Cardiac muscle cell (in vitro differentiated cells and primary cell): ENCODE data around the gene IBA57. TPM values are rescaled to one million over a fixed set of nuclear protein-coding genes. Genes with fewer than 3 reads are reported as not detected.

Experiments used
- DNase-seq, 2 donors: peaks; one replicate each; pipeline versions ENCODE4 v3.0.0 to v3.0.0-alpha.2; 2010 to 2017; ENCODE audit warnings: low read depth in 1 of 2, low spot score in 1 of 2
- H3K27ac ChIP-seq: fragments of 200-600 bp; sonication (generic); 2 replicates; pipeline ENCODE4 v1.5.1; 2016
- H3K27me3 ChIP-seq: fragments of 200-600 bp; sonication (generic); 2 replicates; pipeline ENCODE4 v1.6.0; 2016; ENCODE audit warnings: control low read depth
- H3K36me3 ChIP-seq: fragments of 200-600 bp; sonication (generic); 2 replicates; pipeline ENCODE4 v1.5.1; 2016; ENCODE audit warnings: control low read depth
- H3K4me1 ChIP-seq: fragments of 200-600 bp; sonication (generic); 2 replicates; pipeline ENCODE4 v1.8.1; 2017; ENCODE audit warnings: low read depth, mild to moderate bottlenecking, mixed run types
- H3K4me3 ChIP-seq: fragments of 200-600 bp; sonication (generic); 2 replicates; pipeline ENCODE4 v1.5.1; 2016; ENCODE audit warnings: mild to moderate bottlenecking
- H3K9me3 ChIP-seq: fragments of 200-600 bp; sonication (generic); 2 replicates; pipeline ENCODE4 v1.5.1; 2017; ENCODE audit warnings: low read depth, mild to moderate bottlenecking, control low read depth
- polyA plus RNA-seq: library from polyadenylated mRNA; unstranded; fragments of >200 nt; fragmentation: Nextera tagmentation; extraction: Ambion mirVana; gene quantifications from 2 replicates; pipeline ENCODE4 v1.2.1, GENCODE V29; 2016
- total RNA-seq: library from RNA; depleted of rRNA; stranded (reverse); fragments of >200 nt; gene quantifications from 2 replicates; pipeline ENCODE4 v1.2.3, GENCODE V29; 2016
- TF ChIP-seq, protein P1 (sequence below): IDR thresholded peaks from 2 replicates; pipeline ENCODE4 v1.5.1; 2012; ENCODE audit warnings: low read depth, mild to moderate bottlenecking, low read length

IBA57 gene
- total and polyA plus RNA-seq, 2 experiments from 2014 or later = 5.1 to 6.4 TPM

DNA sequence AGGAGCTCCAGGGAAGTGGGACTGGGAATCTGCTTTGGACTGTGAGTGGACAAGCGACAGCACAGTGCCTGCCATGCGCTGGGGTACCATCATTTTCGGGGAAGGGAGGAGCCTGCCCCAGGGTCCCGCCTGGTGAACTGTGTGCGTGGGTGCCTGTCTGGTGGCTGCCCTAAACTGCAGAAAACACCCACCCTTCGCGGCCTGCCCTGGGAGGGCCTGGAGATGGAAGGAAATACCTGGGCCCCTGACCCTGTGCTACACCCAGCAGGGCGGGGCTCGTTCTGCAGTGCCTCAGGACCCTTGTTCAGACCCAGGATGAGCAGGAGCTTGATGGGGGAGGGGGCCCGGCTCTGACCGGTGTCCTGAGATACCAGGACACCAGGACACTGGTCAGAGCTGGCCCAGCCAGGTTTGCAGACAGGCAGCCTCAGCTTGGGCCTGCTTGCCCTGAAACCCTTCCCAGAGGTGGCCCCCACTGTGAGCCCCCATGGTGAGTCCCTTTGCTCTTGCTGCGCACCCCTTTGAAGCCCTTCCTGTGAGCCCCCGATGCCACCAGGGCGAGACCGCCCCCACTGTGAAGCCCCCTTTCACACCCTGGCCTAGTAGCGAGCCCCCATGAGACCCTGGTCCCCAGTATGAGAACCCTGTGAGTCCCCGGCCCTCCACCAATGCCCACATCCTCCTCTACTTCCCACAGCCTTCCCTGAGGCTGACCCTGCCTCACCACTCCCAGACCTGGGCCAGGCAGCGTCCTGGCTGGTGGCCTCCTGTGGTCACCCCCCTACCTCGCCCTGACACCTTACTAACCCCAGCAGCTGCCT is 13.3 kb upstream of the IBA57 start:
- Histone ChIP-seq H3K4me3 (no peak overlapping the region), H3K4me1 (peaks cover 5% of the 10 kb centered on the region), H3K36me3 (no peaks in the 10 kb centered on the region), H3K9me3 (no peaks in the 10 kb centered on the region), H3K27ac (no peak overlapping the region), H3K27me3 (no peaks in the 10 kb centered on the region)
- TF ChIP-seq, protein P1, sequence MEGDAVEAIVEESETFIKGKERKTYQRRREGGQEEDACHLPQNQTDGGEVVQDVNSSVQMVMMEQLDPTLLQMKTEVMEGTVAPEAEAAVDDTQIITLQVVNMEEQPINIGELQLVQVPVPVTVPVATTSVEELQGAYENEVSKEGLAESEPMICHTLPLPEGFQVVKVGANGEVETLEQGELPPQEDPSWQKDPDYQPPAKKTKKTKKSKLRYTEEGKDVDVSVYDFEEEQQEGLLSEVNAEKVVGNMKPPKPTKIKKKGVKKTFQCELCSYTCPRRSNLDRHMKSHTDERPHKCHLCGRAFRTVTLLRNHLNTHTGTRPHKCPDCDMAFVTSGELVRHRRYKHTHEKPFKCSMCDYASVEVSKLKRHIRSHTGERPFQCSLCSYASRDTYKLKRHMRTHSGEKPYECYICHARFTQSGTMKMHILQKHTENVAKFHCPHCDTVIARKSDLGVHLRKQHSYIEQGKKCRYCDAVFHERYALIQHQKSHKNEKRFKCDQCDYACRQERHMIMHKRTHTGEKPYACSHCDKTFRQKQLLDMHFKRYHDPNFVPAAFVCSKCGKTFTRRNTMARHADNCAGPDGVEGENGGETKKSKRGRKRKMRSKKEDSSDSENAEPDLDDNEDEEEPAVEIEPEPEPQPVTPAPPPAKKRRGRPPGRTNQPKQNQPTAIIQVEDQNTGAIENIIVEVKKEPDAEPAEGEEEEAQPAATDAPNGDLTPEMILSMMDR = no peak
- DNase-seq = no peak

DNA sequence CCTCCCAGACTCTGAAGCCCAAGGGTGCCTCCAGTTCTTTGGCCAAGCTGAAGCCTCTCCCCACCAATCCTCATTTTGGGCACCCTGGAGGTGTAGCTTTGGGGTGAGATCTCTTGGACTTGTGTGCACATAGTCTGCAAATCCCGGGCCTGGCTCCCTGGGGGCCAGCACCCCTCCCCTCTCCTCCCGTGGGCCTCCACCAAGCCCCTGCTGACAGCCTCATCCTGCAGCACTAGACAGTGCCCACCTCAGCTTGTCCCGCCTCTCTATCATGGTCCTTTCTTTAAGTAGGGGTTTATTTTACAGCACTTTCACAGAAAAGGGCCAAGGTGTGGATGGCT is 12.7 kb upstream of the IBA57 start:
- Histone ChIP-seq H3K27me3 (no peaks in the 10 kb centered on the region), H3K4me1 (peaks cover 5% of the 10 kb centered on the region), H3K4me3 (no peak overlapping the region), H3K9me3 (no peaks in the 10 kb centered on the region), H3K36me3 (no peaks in the 10 kb centered on the region), H3K27ac (no peak overlapping the region)
- TF ChIP-seq, protein P1 = no peak
- no peak for DNase-seq

DNA sequence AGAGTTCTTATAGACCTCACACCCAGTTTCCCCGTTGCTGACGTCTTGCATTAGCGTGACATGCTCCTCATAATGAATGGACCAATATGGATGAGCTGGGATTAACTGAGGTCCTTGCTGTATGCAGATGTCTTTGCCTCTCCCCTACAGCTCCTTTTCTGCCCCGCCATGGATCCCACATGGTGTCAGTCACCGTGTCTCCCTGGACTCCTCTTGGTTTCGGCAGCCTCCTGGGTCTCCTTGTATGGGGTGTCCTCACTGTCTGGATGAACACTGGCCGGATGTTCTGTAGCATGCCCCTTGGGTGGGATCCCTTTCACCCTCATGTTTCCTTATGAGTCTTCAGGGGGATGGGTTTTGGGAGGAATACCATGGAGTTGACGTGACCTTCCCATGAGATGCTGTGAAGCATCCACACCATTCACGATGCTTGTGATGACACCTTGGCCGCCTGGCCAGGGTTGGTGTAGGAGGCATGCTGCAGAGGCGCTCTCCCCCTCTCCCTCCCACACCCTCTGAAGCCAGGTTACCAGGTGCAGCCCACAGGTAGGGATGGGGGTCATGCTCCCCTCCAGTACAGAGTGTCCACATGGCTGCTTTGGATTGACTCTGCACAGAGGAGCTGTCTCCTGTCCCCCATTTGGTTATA is 11.5 kb upstream of the IBA57 start:
- Histone ChIP-seq H3K9me3 (no peaks in the 10 kb centered on the region), H3K36me3 (no peaks in the 10 kb centered on the region), H3K4me3 (no peak overlapping the region), H3K27me3 (no peaks in the 10 kb centered on the region), H3K4me1 (peaks cover 5% of the 10 kb centered on the region), H3K27ac (no peak overlapping the region)
- TF ChIP-seq, protein P1 = no peak
- DNase-seq = no peak

DNA sequence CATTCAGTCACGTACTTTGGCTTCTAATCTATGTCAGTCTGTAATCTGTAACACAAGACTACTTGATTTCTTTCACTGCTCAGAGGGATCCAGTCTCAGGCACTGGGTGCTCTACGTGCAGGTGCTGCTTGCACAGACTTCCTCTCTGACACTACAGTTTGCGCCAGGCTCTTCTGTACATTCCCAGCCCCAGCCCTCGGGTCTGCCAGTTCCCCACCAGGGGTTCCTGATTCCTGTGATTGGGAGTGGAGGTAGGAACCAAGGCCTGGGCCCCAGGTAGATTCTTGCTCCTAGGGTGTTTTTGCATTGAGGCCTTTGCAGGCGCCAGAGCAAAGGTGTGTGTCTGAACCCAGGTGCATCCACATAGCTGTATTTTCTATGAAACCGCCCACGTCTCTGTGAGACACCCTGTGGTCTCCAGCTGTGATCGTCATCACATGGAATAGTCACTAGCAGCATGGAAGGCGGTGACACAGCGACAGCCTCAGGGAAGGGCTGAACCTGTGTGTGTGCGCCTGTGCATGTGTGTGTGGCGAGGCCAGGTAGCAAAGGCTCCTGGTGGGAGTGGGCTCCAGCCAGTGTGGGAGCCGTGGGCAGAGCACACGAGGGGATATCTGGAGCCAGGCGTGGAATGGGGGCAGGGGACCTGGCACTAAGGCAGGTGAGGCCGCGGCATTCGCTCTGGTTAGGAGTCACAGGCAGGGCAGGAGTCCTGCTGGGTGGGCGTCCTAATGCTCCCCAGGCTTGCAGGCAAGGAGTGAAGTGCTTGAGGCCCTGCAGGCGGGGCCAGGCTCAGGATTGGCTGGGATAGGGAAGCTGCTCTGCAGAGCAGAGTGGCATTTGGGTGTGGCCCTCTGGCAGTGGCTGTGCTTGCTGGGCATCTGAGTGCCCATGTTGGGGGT is 10.7 kb upstream of the IBA57 start:
- Histone ChIP-seq H3K4me3 (no peak overlapping the region), H3K4me1 (peaks cover 5% of the 10 kb centered on the region), H3K27me3 (no peaks in the 10 kb centered on the region), H3K9me3 (no peaks in the 10 kb centered on the region), H3K36me3 (no peaks in the 10 kb centered on the region), H3K27ac (no peak overlapping the region)
- no peak for DNase-seq
- TF ChIP-seq, protein P1 = no peak
